HAP-1 (cell line): ENCODE measurements around the gene CDK6.

Experiments used
- DNase-seq, 2 experiments: peaks; one replicate each; pipeline ENCODE4 v3.0.0-alpha.2; 2016 to 2020; ENCODE audit warnings: low spot score in 2 of 2
- H3K27me3 ChIP-seq: fragments of 250-450 bp; sonication (Bioruptor Pico); 2 replicates; pipeline ENCODE4 v1.5.1; 2020; ENCODE audit warnings: low read depth, mild to moderate bottlenecking, moderate library complexity
- H3K36me3 ChIP-seq: fragments of 250-450 bp; sonication (Bioruptor Pico); replicated peaks from 2 replicates; pipeline ENCODE4 v1.5.1; 2020; ENCODE audit warnings: mild to moderate bottlenecking
- H3K4me1 ChIP-seq: fragments of 250-450 bp; sonication (Bioruptor Pico); 2 replicates; pipeline ENCODE4 v1.5.1; 2020; ENCODE audit warnings: mild to moderate bottlenecking
- H3K4me3 ChIP-seq: fragments of 250-450 bp; sonication (Bioruptor Pico); 2 replicates; pipeline ENCODE4 v1.5.1; 2020; ENCODE audit warnings: mild to moderate bottlenecking, moderate library complexity
- H3K9me3 ChIP-seq: fragments of 250-450 bp; sonication (Bioruptor Pico); 2 replicates; pipeline ENCODE4 v1.5.1; 2020; ENCODE audit warnings: mild to moderate bottlenecking, moderate library complexity
- in situ Hi-C: fragments of 300-500 bp; cut with MboI; formaldehyde crosslinking; loops from 3 replicates; pipeline ENCODE4 v1.14.3; 2020; ENCODE audit warnings: low sequenced_read_pairs, inconsistent platforms, mixed read lengths

CDK6 gene

GRCh38 chr7:92636018-92636560, 200.3 kb downstream of the CDK6 start:
- Histone ChIP-seq H3K9me3 (no peaks in the 10 kb centered on the region), H3K27me3 (no peaks in the 10 kb centered on the region), H3K4me3 (no peak overlapping the region), H3K4me1 (peaks cover 13% of the 10 kb centered on the region), H3K36me3 (no peaks in the 10 kb centered on the region)
- in situ Hi-C loops: no loop called here
- DNase-seq: no peak

GRCh38 chr7:92635538-92635937, 200.8 kb downstream of the CDK6 start:
- no peaks in the 10 kb centered on the region for H3K9me3 ChIP-seq
- H3K27me3 ChIP-seq: no peaks in the 10 kb centered on the region
- H3K4me3 ChIP-seq: no peak overlapping the region
- H3K36me3 ChIP-seq: no peaks in the 10 kb centered on the region
- DNase-seq: no peak
- in situ Hi-C loops: no loop called here
- peaks cover 13% of the 10 kb centered on the region for H3K4me1 ChIP-seq

GRCh38 chr7:92634924-92635519, 201.4 kb downstream of the CDK6 start:
- H3K4me1 ChIP-seq: peaks cover 13% of the 10 kb centered on the region
- in situ Hi-C loops: no loop called here
- H3K4me3 ChIP-seq: no peak overlapping the region
- H3K36me3 ChIP-seq: no peaks in the 10 kb centered on the region
- DNase-seq: peak in 1 of 2 experiments; percentile 8
- H3K9me3 ChIP-seq: no peaks in the 10 kb centered on the region
- no peaks in the 10 kb centered on the region for H3K27me3 ChIP-seq

- Histone ChIP-seq H3K4me1 (peaks cover 13% of the 10 kb centered on the region), H3K4me3 (no peak overlapping the region), H3K36me3 (no peaks in the 10 kb centered on the region), H3K9me3 (no peaks in the 10 kb centered on the region), H3K27me3 (no peaks in the 10 kb centered on the region)
- in situ Hi-C loops: no loop called here
- DNase-seq: no peak
Measured at GRCh38 chr7:92634205-92634604, 202.2 kb downstream of the CDK6 start.

- H3K4me3 ChIP-seq: no peak overlapping the region
- peak; percentile 34 to 49 for DNase-seq
- H3K9me3 ChIP-seq: no peaks in the 10 kb centered on the region
- H3K4me1 ChIP-seq: peaks cover 13% of the 10 kb centered on the region
- H3K36me3 ChIP-seq: no peaks in the 10 kb centered on the region
- in situ Hi-C loops: no loop called here
- H3K27me3 ChIP-seq: no peaks in the 10 kb centered on the region
Measured at GRCh38 chr7:92633211-92633906, 203.0 kb downstream of the CDK6 start.

GRCh38 chr7:92632791-92633190, 203.6 kb downstream of the CDK6 start:
- Histone ChIP-seq H3K36me3 (no peaks in the 10 kb centered on the region), H3K27me3 (no peaks in the 10 kb centered on the region), H3K4me3 (no peak overlapping the region), H3K4me1 (peaks cover 13% of the 10 kb centered on the region), H3K9me3 (no peaks in the 10 kb centered on the region)
- no peak for DNase-seq
- in situ Hi-C loops: no loop called here

GRCh38 chr7:92631850-92632487, 204.4 kb downstream of the CDK6 start:
- Histone ChIP-seq H3K9me3 (no peaks in the 10 kb centered on the region), H3K4me3 (no peak overlapping the region), H3K36me3 (no peaks in the 10 kb centered on the region), H3K4me1 (peaks cover 13% of the 10 kb centered on the region), H3K27me3 (no peaks in the 10 kb centered on the region)
- no peak for DNase-seq
- in situ Hi-C loops: no loop called here

- no peaks in the 10 kb centered on the region for H3K27me3 ChIP-seq
- no peaks in the 10 kb centered on the region for H3K36me3 ChIP-seq
- H3K4me1 ChIP-seq: peaks cover 13% of the 10 kb centered on the region
- in situ Hi-C loops: no loop called here
- no peak for DNase-seq
- H3K4me3 ChIP-seq: no peak overlapping the region
- H3K9me3 ChIP-seq: no peaks in the 10 kb centered on the region
Measured at GRCh38 chr7:92631067-92631849, 205.1 kb downstream of the CDK6 start.

GRCh38 chr7:92629779-92630178, 206.6 kb downstream of the CDK6 start:
- DNase-seq: no peak
- Histone ChIP-seq H3K4me1 (peaks cover 11% of the 10 kb centered on the region), H3K27me3 (no peaks in the 10 kb centered on the region), H3K36me3 (no peaks in the 10 kb centered on the region), H3K9me3 (no peaks in the 10 kb centered on the region), H3K4me3 (no peak overlapping the region)
- in situ Hi-C loops: loop anchor here (10.0 kb wide), 1 partner anchor 205 kb away; the partner anchor contains the start of gene CDK6

GRCh38 chr7:92627956-92628355, 208.4 kb downstream of the CDK6 start:
- Histone ChIP-seq H3K4me3 (no peak overlapping the region), H3K36me3 (no peaks in the 10 kb centered on the region), H3K4me1 (peaks cover under 1% of the 10 kb centered on the region; the same call in 1 of the 2 replicates), H3K27me3 (no peaks in the 10 kb centered on the region), H3K9me3 (no peaks in the 10 kb centered on the region)
- in situ Hi-C loops: loop anchor here (10.0 kb wide), 1 partner anchor 207 kb away; the partner anchor contains the start of gene CDK6
- no peak for DNase-seq

- Histone ChIP-seq H3K4me1 (no peaks in the 10 kb centered on the region), H3K4me3 (no peak overlapping the region), H3K9me3 (no peaks in the 10 kb centered on the region), H3K27me3 (no peaks in the 10 kb centered on the region), H3K36me3 (no peaks in the 10 kb centered on the region)
- DNase-seq: no peak
- in situ Hi-C loops: loop anchor here (10.0 kb wide), 1 partner anchor 208 kb away; the partner anchor contains the start of gene CDK6
Measured at GRCh38 chr7:92626281-92626809, 210.0 kb downstream of the CDK6 start.

- Histone ChIP-seq H3K9me3 (no peaks in the 10 kb centered on the region), H3K4me3 (no peak overlapping the region), H3K4me1 (no peaks in the 10 kb centered on the region), H3K36me3 (no peaks in the 10 kb centered on the region), H3K27me3 (no peaks in the 10 kb centered on the region)
- no peak for DNase-seq
- in situ Hi-C loops: loop anchor here (10.0 kb wide), 1 partner anchor 209 kb away; the partner anchor contains the start of gene CDK6
Measured at GRCh38 chr7:92625617-92626016, 210.8 kb downstream of the CDK6 start.
